ENCODE measurements around the gene ECT2. TPM values are rescaled to one million over a fixed set of nuclear protein-coding genes. Genes with fewer than 3 reads are reported as not detected.

The ECT2 gene
- total RNA-seq, 1 experiment from 2014 or later = 77.4 TPM

- peak overlapping the region; percentile 93; the same call in 1 of the 2 replicates for H3K4me3 ChIP-seq (ENCODE audit: low read length)
- H3K36me3 ChIP-seq (ENCODE audit: low read depth, low read length) = no peaks in the 10 kb centered on the region
- ATAC-seq = no peak
- H3K79me2 ChIP-seq (ENCODE audit: low read length) = peaks cover 78% of the 10 kb centered on the region
- peak overlapping the region; percentile 95; the same call in 1 of the 2 replicates for H3K4me2 ChIP-seq (ENCODE audit: low read length)
- CTCF ChIA-PET = interaction anchor here (0.5 kb wide), 1 partner anchor 42 kb away, joined by 4 read pairs; no protein-coding TSS in a partner anchor
- peaks cover 38% of the 10 kb centered on the region for H4K20me1 ChIP-seq (ENCODE audit: low read length)
- DNase-seq = peak; percentile 43
- H3K27me3 ChIP-seq (ENCODE audit: low read length) = no peaks in the 10 kb centered on the region
- H2AFZ ChIP-seq (ENCODE audit: low read length) = no peak overlapping the region
- H3K27ac ChIP-seq (ENCODE audit: low read length) = no peak overlapping the region
- H3K9me3 ChIP-seq (ENCODE audit: low read length) = no peaks in the 10 kb centered on the region
- no peak overlapping the region for H3K9ac ChIP-seq (ENCODE audit: low read length)
- peaks cover 11% of the 10 kb centered on the region for H3F3A ChIP-seq (ENCODE audit: low read length, unreplicated experiment)
- TF ChIP-seq EZH2phosphoT487 (IDR thresholded peaks at IDR 0.05; ENCODE audit: borderline replicate concordance, low read length) (no peak), EZH2 (IDR thresholded peaks at IDR 0.05; ENCODE audit: low read length, unreplicated experiment) (no peak)
- peaks cover 36% of the 10 kb centered on the region for H3K4me1 ChIP-seq (ENCODE audit: insufficient read depth, low read length)
- intact Hi-C loops (cut with micrococcal nuclease) = loop anchor here (1.0 kb wide), 1 partner anchor 12 kb away; no protein-coding TSS in a partner anchor
- H3K9me2 ChIP-seq (replicated peaks; ENCODE audit: low read length) = no peaks in the 10 kb centered on the region
- POLR2A ChIA-PET (ENCODE audit: unreplicated experiment) = interaction anchor here (1.0 kb wide), 1 partner anchor 41 kb away, joined by 8 read pairs; no protein-coding TSS in a partner anchor
- BruUV-seq (replicated peaks) = no TSS peak
These were observed 42.6 kb upstream of the ECT2 start for GRCh38 chr3:172707967-172708366.

GRCh38 chr3:172708921-172709773 is 41.4 kb upstream of the ECT2 start:
- ChIA-PET POLR2A (ENCODE audit: unreplicated experiment) (interaction anchor here (2.6 kb wide), 1 partner anchor 40 kb away, joined by 71 read pairs; the partner anchor contains the start of gene ECT2), CTCF (interaction anchor here (1.0 kb wide), 1 partner anchor 36 kb away, joined by 4 read pairs; no protein-coding TSS in a partner anchor)
- peak overlapping the region; percentile 93 for H3K4me3 ChIP-seq (ENCODE audit: low read length)
- peaks cover 32% of the 10 kb centered on the region for H4K20me1 ChIP-seq (ENCODE audit: low read length)
- TF ChIP-seq EZH2phosphoT487 (IDR thresholded peaks at IDR 0.05; ENCODE audit: borderline replicate concordance, low read length) (no peak), EZH2 (IDR thresholded peaks at IDR 0.05; ENCODE audit: low read length, unreplicated experiment) (no peak), CTCF (conservative IDR thresholded peaks at IDR 0.05; ENCODE audit: low read depth, low read length) (no peak)
- intact Hi-C loops (cut with micrococcal nuclease) = loop anchor here (1.0 kb wide), 1 partner anchor 13 kb away; no protein-coding TSS in a partner anchor
- H3K4me2 ChIP-seq (ENCODE audit: low read length) = peak overlapping the region; percentile 95
- H3K27me3 ChIP-seq (ENCODE audit: low read length) = no peaks in the 10 kb centered on the region
- H3K27ac ChIP-seq (ENCODE audit: low read length) = peak overlapping the region; percentile 91; the same call in 1 of the 2 replicates
- H2AFZ ChIP-seq (ENCODE audit: low read length) = no peak overlapping the region
- no peaks in the 10 kb centered on the region for H3K9me3 ChIP-seq (ENCODE audit: low read length)
- peaks cover 36% of the 10 kb centered on the region for H3K4me1 ChIP-seq (ENCODE audit: insufficient read depth, low read length)
- no TSS peak for BruUV-seq (replicated peaks)
- peaks cover 67% of the 10 kb centered on the region for H3K79me2 ChIP-seq (ENCODE audit: low read length)
- ATAC-seq = no peak
- peak; percentile 30 for DNase-seq
- peak overlapping the region; percentile 87 for H3K9ac ChIP-seq (ENCODE audit: low read length)
- H3F3A ChIP-seq (ENCODE audit: low read length, unreplicated experiment) = peaks cover 11% of the 10 kb centered on the region
- no peaks in the 10 kb centered on the region for H3K9me2 ChIP-seq (replicated peaks; ENCODE audit: low read length)
- H3K36me3 ChIP-seq (ENCODE audit: low read depth, low read length) = no peaks in the 10 kb centered on the region

All from PC-3 (cell line).